ENCODE measurements around the gene PMIS2. TPM values are rescaled to one million over a fixed set of nuclear protein-coding genes. Genes with fewer than 3 reads are reported as not detected.

Gene PMIS2
- total RNA-seq, 1 experiment from 2014 or later: not detected

- no peak for DNase-seq (ENCODE audit: low spot score)
These were observed 29.9 kb upstream of the PMIS2 start for GRCh38 chr19:35556025-35556590.

DNA sequence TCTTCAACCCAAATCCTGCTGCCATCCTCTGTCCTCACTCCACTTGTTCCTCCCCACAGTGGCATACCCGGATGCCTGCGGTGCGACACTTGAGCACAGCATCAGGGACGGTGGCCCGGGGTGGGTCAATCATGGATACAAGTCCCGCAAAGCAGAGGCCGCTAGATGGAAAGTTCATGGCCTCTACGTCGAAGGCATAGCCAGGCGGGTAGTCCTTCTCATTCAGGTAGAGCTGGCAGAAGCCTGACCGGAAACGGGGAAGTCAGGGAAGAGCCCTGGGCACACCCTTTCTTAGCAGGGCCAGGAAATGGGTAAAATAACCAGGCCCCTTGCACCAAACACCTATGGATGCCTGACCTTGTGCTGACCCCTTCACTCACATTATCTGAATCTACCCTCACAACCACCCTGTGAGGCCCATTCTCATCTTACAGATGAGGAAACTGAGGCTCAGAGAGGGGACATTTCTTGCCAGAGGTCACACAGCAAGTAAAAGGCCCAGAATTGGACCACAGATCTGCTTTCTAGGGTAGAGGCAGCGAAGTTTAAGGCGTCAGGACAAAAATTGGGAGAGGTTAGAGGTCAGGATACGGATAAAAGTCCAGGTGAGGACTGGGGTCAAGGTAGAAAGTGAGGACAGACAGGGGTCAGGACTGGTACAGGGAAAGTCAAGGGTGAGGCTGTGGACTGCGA lies 29.0 kb upstream of the PMIS2 start:
- DNase-seq (ENCODE audit: low spot score): no peak

GRCh38 chr19:35557539-35558399 lies 28.2 kb upstream of the PMIS2 start:
- no peak for DNase-seq (ENCODE audit: low spot score)

- no peak for DNase-seq (ENCODE audit: low spot score)
These were observed 27.3 kb upstream of the PMIS2 start for GRCh38 chr19:35558400-35559280.

DNA sequence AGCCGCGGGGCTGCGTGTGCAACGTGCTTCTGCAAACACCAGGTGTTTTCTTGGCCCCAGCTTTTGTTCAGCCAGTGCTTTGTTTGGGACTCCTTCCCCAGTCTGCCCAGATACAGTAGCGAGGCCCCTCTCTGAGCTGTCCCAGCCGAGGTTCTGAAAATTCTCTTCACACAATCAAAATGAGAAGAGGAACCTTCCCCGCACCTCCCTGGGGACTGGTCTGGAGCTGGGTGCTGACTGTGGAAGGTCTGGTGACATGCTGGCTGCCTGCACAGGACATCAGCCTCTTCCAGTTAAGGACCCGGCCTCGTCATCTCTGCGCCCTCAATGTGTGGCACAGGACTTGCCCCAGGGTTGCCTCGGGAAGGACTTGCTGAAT lies 26.7 kb upstream of the PMIS2 start:
- DNase-seq (ENCODE audit: low spot score): no peak

DNA sequence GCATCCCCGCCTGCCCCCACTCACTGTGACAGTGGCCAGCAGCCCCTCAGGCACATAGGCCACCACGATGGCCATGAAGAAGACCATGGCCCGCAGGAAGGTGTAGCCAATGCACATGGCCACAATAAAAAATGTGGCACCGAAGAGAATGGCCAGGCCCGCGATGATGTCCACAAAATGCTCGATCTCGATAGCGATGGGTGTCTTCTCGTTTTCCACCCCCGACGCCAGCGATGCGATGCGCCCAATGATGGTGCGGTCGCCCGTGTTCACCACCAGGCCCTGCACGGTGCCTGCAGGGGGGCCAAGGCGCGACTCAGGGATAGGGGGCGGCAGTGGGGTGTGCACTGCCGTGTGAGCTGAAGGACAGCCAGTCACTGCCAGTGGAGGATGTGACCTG lies 26.2 kb upstream of the PMIS2 start:
- DNase-seq (ENCODE audit: low spot score): no peak

- no peak for DNase-seq (ENCODE audit: low spot score)
These were observed 25.7 kb upstream of the PMIS2 start for GRCh38 chr19:35560271-35560670.

DNA sequence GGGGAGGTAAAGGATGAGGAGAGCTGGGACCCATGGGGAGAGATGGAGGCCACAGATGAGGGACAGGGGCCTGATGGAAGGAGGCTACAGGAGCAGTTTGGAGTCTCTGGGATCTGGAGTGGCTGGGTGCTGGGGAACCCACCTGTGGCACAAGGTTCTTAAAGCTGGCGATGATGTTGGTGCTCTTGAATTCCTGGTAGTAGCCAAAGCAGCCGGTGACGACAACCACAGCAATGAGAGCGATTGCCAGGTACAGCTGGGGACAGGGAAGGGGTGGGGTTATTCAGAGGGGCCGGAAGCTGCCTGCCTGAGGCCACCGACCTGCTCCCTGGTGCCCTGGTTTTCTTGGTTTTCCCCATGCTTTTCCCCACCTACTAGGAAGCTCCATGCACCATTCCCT lies 25.3 kb upstream of the PMIS2 start:
- no peak for DNase-seq (ENCODE audit: low spot score)

- no peak for DNase-seq (ENCODE audit: low spot score)
These were observed 24.5 kb upstream of the PMIS2 start for GRCh38 chr19:35561436-35561835.

DNA sequence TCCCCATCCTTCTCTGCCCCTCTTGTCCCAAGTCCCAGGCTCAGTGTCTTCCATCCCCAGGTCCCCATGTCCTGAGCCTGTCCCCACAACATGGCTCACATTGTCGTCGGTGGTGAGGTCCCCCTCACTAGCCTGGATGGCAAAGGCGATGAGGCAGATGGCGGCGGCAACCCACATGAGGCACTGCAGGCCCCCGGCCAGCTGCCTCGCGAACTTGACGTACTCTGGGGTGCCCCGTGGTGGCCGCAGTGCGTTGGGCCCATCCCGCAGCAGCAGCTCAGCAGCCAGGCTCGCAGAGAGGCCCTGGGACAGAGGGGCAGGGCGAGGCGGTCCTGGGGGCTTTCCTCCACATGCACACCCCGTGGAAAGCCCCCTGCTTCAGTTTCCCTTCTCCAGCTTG lies 23.6 kb upstream of the PMIS2 start:
- no peak for DNase-seq (ENCODE audit: low spot score)

GRCh38 chr19:35562776-35563175 lies 23.2 kb upstream of the PMIS2 start:
- no peak for DNase-seq (ENCODE audit: low spot score)

DNA sequence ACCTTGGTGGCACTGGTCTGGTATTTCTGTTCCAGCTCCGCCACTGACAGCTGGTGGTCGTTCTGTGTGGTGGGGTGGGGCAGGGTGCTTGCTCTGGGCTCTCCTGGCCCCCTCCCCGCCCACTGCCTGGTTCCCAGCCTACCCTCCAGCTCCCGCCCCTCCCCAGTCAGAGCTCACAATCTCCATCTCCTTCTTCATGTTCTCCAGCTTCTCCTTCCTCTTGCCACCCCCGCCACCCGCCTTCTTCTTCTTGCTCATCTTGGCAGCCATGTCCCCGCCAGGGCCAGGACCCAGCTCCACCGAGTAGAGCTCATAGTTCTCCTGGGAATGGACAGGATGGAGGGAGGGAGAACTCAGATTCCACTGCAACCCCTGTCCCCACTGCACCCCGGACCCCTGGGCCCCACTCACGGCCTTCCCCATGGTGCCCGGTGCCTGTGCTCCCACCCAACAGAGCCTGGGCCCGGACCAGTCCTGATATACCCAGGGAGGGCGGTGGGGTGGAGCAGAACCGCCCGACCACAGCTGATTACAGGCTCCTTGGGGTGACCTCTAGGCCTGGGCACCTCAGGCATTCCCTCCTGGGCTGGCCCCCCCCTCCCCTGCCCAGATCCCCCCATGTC lies 22.7 kb upstream of the PMIS2 start, which contains the start of gene ATP4A:
ATP4A (minus strand) TSS at position 452 of the 623 bp plus-strand sequence; CDS start at position 423, 29 bp downstream.
- DNase-seq (ENCODE audit: low spot score): no peak

DNA sequence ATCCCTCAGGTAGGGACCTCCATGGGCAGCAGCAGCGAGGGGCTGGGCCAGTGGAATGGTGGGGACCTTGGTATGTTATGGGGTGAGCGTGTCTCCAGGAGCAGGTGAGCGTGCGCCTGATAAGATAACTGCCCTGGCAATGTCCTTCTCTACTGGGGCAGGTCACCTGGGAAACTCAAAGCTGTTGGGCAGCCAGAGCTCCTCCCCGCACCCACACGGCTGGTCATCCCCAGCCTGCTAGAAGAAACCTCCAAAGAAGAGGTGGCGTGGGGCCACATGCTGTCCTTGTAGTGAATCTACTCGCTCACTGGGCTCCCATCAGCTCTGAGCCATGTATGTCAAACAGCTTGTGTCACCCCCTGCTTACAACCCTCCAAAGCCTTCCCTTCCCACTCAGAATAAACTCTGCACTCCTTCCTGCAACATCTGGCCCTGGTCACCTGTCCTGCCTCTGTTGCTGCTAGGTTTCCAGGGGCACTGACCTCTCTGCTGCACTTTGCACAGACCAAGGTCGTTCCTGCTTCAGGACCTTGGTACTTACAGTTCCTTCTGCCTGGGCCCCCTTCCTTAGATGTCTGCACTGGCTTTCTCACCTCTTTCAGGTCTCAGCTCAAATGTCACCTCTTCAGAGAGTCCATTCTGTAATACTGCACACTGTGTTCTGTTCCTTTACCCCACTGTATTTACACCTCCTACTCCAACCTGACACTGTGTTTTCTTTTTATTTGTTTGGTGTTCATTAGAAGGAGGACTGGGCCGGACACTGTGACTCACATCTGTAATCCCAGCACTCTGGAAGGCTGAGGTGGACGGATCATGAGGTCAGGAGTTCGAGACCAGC lies 20.7 kb upstream of the PMIS2 start:
- DNase-seq (ENCODE audit: low spot score): no peak

- no peak for DNase-seq (ENCODE audit: low spot score)
These were observed 19.2 kb upstream of the PMIS2 start for GRCh38 chr19:35566738-35567137.

GRCh38 chr19:35569281-35569781 lies 16.6 kb upstream of the PMIS2 start:
- DNase-seq (ENCODE audit: low spot score): no peak

DNA sequence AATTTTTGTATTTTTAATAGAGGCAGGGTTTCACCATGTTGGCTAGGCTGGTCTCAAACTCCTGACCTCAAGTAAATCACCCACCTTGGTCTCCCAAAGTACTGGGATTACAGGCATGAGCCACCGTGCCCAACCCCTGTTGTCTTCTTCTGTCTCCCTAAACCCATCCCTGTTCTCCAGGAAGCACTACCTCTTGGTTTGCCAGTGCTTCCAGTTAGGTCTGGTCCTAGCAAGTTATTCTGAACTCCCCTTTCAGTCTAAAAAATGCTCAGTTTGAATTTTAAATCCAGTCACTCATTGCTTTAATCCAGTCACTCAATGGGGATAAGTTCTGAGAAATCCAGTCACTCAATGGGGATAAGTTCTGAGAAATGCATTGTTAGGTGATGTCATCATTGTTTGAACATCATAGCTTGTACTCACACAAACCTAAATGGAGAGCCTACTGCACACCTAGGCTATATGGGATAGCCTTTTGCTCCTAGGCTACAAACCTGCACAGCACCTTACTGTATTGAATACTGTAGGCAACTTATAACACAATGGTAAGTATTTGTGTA lies 14.5 kb upstream of the PMIS2 start:
- DNase-seq (ENCODE audit: low spot score): no peak

GRCh38 chr19:35577918-35578317 lies 8.1 kb upstream of the PMIS2 start:
- DNase-seq (ENCODE audit: low spot score): no peak

DNA sequence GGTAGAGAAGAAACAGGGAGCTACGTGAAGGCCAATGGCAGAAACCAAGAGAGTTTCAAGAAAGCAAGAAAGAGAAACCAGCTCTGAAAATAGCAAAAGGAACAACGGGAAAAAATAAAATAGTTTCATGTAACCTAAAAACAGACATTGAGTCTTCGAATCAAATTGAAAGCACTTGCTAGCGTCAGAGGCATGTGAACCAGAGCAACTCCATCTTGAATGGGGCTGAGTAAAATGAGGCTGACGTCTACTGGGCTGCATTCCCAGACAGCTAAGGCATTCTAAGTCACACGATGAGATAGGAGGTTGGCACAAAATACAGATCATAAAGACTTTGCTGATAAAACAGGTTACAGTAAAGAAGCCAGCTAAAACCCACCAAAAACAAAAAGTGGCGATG lies 7.3 kb upstream of the PMIS2 start:
- no peak for DNase-seq (ENCODE audit: low spot score)

- DNase-seq (ENCODE audit: low spot score): no peak
These were observed 3.2 kb upstream of the PMIS2 start for GRCh38 chr19:35582760-35583159.

DNA sequence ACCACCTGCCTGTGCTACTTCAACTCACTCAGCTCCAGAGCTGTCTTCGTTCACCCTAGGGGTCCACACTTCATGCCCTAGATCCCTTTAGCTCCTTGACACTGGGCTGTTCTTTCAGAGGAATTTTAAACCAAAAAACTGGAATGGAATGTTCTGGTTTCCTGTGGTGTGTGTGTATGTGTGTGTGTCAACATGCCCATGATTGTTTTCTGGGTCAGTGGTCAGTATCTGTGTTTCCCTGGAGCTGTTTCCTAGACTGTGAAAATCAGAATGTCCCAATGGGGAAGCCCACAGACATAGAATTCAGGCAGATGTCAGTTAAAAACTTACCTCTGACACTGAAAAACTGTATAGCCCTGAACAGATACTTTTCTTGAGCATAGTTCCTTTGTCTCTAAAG lies 1.3 kb downstream of the PMIS2 start:
- no peak for DNase-seq (ENCODE audit: low spot score)
